T-helper 1 cell (primary cell): ENCODE data around the gene ATP1B4.

Experiments
- DNase-seq, 5 donors: peaks; one replicate each; pipeline ENCODE4 v3.0.0-alpha.2; 2012 to 2020

The ATP1B4 gene

DNA sequence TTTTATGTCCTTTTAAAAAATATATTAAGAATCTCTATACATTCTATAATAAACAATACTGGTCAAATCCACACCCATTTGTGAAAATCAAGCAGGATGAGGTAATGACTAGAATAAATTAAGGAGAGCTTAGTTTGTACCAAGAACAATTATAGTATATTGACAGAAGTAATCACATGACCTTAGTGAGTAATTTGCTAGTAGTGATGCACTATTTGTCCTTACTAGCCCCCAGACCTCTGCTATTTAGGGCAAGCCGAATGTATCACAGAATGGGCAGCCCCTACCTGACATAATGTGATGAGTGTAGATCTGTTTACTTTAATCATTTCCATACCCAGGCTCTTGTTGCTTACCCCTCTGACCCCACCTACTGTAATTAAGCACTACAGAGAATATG, 15.8 kb downstream of the ATP1B4 start:
- no peak for DNase-seq

DNA sequence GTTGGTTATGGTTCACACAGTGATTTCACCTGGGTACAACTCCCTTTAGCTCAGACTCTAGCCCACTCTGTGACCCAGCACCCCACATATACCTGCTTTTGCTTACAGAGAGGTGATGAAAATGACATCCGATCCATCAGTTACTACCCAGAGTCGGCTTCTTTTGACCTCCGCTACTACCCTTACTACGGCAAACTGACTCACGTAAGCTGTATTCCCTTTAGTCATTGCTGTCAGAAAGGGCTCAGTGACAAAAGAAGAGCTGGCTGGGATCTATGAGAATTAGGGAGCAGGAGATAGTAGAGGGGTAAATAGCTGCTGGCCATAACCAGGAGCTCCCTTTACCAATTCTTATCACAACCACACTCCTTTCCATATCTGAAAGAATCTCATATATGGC, 16.7 kb downstream of the ATP1B4 start:
- DNase-seq = no peak

GRCh38 chrX:120379937-120380681, 18.2 kb downstream of the ATP1B4 start:
- DNase-seq = no peak

GRCh38 chrX:120380699-120381098, 18.8 kb downstream of the ATP1B4 start:
- peak in 4 of 5 donors; percentile 4 to 28 (median 10) for DNase-seq

DNA sequence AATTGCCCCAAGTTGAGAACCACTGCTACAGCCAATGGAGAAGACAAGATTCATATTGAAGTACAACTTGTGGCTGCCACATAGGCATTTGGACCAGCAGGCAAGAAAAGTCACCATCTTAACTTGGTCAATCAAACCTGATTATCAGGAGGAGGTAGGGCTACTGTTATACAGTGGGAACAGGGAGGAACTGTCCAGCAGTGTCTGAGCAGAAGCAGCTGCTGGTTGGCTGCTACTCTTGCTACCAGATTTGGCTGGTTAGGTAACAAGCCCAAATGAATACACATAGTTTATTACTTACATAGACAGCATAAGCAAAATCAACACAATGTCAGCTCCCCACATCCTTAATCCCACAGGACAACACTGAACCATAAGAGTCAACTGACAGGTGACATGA, 39.4 kb downstream of the ATP1B4 start:
- no peak for DNase-seq

- no peak for DNase-seq
Observed at GRCh38 chrX:120402369-120402768, 40.5 kb downstream of the ATP1B4 start.

DNA sequence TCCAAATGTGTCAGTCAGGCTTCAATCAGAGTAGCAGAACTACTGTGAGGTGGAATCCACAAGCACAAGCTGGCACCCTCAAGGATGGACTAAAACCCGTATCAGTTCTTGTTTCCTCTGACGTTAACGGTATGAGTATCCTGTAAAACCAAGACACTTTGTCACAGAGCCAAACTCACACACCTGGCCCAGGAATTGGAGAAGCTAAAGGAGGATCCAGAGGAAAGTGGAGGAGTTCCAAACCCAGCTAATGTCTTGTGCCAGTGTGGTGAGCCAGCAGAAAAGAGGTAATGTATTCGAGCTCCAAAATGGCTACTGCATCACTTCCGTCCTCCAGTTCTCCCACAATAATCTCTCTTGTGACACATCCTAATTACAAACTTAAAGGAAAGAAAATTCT, 44.7 kb downstream of the ATP1B4 start:
- no peak for DNase-seq

DNA sequence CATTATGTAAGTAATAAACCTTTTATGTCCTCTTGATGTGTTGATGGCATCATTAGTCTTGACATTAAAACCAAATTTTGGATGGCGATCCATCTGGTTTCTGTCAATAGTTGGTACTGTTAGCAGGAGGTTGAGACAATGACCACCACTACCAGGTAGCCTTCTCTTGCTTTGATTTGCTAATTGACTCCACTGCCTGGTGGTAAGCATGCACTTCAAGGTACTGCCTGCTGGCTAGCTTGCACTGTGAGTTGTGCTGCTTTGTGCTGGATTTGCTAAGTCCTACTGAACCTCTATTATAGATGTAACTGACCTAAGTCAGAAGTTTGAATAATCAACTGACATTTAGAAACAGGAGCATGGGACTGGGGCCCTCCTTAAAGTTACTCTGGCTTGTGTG, 46.3 kb downstream of the ATP1B4 start:
- DNase-seq = no peak

- peak in 2 of 5 donors; percentile 1 to 38 for DNase-seq
Observed at GRCh38 chrX:120419463-120419862, 57.6 kb downstream of the ATP1B4 start.

GRCh38 chrX:120426599-120426998, 64.7 kb downstream of the ATP1B4 start:
- DNase-seq = no peak

DNA sequence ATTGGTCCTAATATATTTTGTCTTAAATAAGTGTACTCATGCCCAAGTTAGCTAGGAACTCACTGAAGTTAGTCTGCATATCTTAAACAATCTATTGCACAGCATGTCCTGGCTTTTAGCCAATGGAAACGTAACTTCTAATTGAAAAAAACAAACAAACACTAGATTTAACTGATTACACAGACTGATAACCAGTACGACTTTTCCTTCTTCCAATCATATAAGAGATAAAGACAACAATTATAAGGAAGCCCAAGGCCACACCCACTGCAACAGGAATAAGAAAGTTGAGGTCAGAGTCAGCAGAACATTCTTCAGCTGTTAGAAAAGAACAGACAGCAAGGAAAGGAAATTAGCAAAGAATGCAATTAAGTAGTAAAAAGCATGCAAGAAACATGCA, 66.4 kb downstream of the ATP1B4 start:
- DNase-seq = no peak

DNA sequence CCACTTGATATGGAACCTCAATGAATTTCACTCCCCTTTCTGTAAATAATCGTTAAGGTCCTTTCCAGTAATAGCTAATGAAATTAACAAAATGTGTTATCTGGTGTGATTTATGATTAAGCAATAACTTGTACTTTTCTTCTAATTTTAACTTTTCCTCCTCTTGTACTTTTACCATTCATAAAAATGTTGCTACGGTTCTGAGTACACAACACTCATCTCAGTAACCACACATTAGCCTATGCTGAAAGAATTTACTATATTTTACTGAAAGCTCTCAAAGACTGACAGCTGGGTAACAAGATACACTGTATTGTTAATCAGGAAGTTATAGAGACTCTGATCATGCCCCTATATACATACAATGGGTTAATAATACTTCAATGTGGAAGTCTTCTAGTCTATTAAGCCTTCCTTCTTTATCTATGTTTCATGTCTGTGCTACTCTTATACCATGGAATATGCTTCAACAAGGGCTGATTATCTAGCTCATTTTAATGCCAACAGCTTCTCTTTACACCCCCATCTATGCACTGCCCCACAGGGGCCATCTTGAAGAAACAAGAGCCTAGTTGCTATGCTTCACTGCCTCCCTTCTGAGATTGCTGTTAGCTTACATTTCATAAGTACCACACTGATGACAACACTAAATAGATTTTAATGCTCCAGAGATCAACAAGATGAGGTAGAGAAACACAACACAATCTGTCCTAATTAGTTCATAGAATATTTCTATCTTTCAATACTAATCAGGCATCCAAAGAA, 68.1 kb downstream of the ATP1B4 start:
- no peak for DNase-seq
